Measurements from ENCODE around the gene AEN. TPM values are rescaled to one million over a fixed set of nuclear protein-coding genes. Genes with fewer than 3 reads are reported as not detected.

The AEN gene
- total RNA-seq, 4 donors from 2014 or later = 4.7 to 10.9 (median 5.8) TPM

DNA sequence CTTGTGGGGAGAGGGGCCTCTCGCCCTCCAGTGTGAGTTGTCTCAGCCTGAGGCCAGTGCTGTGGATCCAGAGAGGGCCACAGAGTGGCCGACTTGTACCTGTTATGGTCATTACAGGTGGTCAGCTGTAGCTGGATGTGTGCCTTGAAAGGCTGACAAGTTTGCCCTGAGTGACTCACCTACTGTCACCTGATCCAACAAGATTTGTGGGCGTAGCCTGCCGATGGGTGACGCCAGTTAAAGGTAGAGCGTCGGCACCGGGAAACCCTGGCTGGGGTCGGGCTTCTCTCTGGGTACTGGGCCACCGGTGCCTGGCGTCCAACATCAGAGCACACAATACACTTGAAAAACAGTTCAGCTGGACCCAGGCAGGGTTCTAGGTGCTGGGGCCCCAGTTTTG, 14.9 kb downstream of the AEN start:
- TF ChIP-seq, protein P1, sequence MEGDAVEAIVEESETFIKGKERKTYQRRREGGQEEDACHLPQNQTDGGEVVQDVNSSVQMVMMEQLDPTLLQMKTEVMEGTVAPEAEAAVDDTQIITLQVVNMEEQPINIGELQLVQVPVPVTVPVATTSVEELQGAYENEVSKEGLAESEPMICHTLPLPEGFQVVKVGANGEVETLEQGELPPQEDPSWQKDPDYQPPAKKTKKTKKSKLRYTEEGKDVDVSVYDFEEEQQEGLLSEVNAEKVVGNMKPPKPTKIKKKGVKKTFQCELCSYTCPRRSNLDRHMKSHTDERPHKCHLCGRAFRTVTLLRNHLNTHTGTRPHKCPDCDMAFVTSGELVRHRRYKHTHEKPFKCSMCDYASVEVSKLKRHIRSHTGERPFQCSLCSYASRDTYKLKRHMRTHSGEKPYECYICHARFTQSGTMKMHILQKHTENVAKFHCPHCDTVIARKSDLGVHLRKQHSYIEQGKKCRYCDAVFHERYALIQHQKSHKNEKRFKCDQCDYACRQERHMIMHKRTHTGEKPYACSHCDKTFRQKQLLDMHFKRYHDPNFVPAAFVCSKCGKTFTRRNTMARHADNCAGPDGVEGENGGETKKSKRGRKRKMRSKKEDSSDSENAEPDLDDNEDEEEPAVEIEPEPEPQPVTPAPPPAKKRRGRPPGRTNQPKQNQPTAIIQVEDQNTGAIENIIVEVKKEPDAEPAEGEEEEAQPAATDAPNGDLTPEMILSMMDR (IDR thresholded peaks at IDR 0.05; ENCODE audit: low read depth) = no peak

DNA sequence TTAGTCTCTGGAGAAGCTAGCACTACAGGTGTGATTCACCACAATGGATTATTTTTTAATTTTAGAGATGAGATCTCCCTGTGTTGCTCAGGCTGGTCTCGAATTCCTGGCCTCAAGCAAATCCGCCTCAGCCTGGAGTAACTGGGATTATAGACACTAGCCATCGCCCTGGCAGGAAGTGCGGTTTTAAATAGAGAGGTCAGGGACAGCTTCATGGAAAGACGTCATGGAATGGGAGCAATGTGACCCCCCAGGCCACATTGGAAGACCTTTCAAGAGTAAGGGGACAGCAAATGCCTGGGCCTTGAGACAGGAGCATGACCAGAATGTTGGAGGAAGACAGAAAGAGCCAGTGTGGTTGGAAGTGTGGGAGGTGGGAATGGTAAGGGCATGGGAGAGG, 15.5 kb downstream of the AEN start:
- TF ChIP-seq, protein P1 (IDR thresholded peaks at IDR 0.05; ENCODE audit: low read depth) = no peak

DNA sequence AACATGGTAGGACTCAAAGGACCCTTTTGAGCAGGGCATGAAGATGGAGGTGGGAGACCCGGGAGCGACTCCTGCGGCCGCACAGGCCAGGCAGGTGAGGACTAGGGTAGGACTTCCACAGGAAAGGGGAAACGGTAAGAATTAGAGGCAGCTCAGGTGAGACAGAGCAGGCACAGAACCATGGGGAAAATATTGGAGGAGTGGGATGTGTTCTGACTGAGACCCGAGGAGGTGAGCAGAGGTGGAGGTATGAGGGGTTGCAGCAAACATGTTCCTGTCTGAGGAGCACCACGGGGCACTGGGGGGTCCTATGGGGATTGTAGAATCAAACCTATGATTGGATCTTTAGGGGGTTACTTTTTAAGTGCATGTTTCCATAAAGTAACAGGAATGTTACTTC, 16.3 kb downstream of the AEN start:
- TF ChIP-seq, protein P1 (IDR thresholded peaks at IDR 0.05; ENCODE audit: low read depth) = no peak

DNA sequence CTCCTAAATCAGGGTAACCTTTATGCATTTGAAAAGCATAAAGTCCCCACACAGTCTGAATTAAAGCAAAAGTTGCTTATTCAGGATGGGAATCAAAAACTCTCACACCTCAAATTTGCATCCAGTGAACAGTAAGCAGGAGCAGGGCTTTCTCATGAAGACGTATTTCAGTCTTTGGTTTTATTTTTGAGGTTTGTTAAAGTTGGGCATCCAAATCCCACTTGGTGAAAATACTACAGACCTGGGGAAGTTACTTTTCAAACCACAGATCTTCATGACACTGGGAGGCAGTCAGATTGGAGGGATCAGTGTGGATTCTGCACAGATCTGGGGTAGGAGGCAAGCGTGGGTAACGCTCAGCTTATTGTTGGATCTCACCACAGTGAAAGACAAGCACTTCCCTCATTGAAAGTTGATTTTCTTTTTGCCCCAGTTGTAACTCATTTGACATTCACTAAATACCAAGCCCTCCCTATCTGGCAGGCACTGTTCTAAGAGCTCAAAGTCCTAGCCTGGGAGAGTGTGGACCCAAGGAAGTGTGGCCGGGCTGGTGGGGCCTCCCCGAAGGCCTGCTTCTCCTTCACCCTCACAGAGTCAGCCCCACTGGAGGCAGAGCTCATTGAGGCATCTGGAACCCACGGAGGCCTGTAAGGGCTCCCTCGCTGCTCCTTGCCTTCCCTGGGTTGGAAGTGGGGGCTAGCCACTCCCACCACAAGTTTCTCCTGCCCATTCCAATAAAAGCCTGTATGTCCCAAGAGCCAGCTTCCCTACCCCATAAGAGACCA, 16.9 kb downstream of the AEN start:
- TF ChIP-seq, protein P1 (IDR thresholded peaks at IDR 0.05; ENCODE audit: low read depth) = no peak

DNA sequence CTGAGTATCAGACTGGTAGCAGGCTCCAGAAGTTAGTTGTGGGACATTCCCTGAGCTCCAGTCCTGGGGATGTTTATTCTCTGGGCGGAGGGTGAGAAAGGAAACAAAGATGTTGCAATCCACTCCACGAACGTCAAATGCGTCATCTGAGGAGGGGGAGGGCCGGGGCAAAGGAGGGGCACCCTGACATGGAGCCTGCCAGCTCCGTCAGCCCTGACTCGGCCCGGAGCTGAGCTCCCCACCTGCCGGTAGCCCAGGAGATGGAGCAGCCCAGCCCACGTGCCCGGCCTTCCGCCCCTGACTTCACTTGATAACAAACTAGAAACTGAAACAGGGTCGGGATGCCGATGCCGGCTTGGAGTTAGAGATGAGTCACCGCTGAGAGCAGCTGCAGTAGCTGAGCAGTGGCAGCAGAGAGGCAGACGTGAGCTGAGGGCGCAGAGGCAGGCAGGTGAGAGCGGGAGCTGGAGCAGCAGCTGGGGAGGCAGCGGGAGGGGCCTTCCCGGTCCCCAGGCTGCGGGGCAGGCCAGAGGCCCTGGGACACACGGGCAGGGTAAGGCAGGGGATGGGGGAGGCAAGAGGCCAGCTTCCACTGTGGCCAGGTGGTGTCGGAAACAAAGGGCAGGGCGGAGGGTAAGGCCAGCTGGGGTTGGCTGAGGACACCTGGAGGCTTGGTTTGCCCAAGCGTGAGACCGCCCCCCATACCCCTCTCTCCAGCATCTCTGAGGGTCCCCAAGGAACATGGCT, 17.7 kb downstream of the AEN start, which contains the start of gene ISG20:
TSS of gene ISG20 (plus strand) at position 391 of the 747 bp plus-strand sequence. CDS start at position 742, 351 bp downstream.
- TF ChIP-seq, protein P1 (IDR thresholded peaks at IDR 0.05; ENCODE audit: low read depth) = no peak

DNA sequence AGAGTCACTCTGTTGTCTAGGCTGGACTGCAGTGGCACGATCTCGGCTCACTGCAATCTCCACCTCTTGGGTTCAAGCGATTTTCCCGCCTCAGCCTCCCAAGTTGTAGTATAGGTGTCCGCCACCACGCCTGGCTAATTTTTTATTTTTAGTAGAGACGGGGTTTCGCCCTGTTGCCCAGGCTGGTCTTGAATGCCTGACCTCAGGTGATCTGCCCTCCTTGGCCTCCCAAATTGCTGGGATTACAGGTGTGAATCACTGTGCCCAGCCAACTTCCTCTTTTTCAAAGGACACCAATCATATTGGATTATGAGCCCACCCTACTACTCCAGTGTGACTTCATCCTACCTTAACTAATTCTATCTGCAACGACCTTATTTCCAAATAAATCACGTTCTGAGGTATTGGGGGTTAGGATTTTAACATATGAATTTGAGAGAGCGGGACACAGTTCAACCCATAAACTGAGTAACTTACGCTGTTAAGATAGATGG, 20.9 kb downstream of the AEN start:
- TF ChIP-seq, protein P1 (IDR thresholded peaks at IDR 0.05; ENCODE audit: low read depth) = no peak

DNA sequence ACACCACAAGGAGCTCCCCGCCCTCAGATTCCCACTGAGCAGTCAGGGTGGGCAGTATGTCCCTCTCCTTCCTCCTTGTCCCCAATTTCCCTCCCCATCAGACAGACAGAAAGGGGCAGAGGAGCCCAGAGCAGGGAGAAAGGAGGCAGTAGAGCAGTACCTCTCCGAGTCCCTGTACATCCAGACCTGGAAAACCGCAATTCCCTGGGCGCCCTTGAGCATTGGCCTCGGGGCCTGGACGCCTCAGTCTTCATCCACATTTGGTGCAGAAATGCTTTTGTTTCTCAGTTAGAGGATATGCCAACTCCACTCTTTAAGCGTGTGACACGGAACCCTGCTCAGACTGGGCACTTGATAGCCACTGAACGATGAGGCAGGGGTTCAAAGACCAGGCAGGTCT, 23.6 kb downstream of the AEN start:
- TF ChIP-seq, protein P1 (IDR thresholded peaks at IDR 0.05; ENCODE audit: low read depth) = no peak
